Colonic mucosa (tissue), 4 donors: ENCODE data around the gene VRK1. TPM values are rescaled to one million over a fixed set of nuclear protein-coding genes. Genes with fewer than 3 reads are reported as not detected.

Experiments used
- DNase-seq: peaks from one replicate; pipeline ENCODE4 v3.0.0-alpha.2; 2020
- H3K27ac ChIP-seq: fragments of 200-600 bp; one replicate; pipeline ENCODE4 v1.8.0; 2021
- H3K27me3 ChIP-seq: fragments of 200-600 bp; one replicate; pipeline ENCODE4 v1.8.0; 2021
- H3K36me3 ChIP-seq: fragments of 200-600 bp; one replicate; pipeline ENCODE4 v1.8.0; 2021
- H3K4me1 ChIP-seq: fragments of 200-600 bp; one replicate; pipeline ENCODE4 v1.8.0; 2021; ENCODE audit warnings: mild to moderate bottlenecking
- H3K4me3 ChIP-seq: fragments of 200-600 bp; one replicate; pipeline ENCODE4 v1.8.0; 2021
- H3K9ac ChIP-seq, 2 donors: one replicate each; pipeline ENCODE4 v1.7.0; 2013; ENCODE audit warnings: control low read depth in 2 of 2, low read depth in 2 of 2, low read length in 2 of 2
- H3K9me3 ChIP-seq: fragments of 200-600 bp; one replicate; pipeline ENCODE4 v1.8.0; 2021
- intact Hi-C: fragments of 100-400 bp; cut with DNase I; formaldehyde crosslinking; loops from one replicate; pipeline ENCODE4 v1.14.1; 2022
- total RNA-seq, 2 donors: library from RNA; stranded (reverse); fragmentation: NEBNext Ultra II Directional in 1 of 2; extraction: Animal tissue kit (Norgen Biotek cat#: 25700) in 1 of 2; gene quantifications; one replicate each; pipeline ENCODE4 v1.2.1, GENCODE V29; 2021
- TF ChIP-seq, protein P1 (sequence below): fragments of 200-600 bp; IDR thresholded peaks from one replicate; pipeline ENCODE4 v1.8.0; 2022; ENCODE audit warnings: antibody characterized with exemption, mild to moderate bottlenecking
- donor health status: healthy.
- donor health status: DM: no; HTN: no; CAD: no.
- donor health status: DM: no; HTN: no; CAD: no.

Gene VRK1
- total RNA-seq, 2 donors from 2014 or later = 13.0 to 35.9 TPM

DNA sequence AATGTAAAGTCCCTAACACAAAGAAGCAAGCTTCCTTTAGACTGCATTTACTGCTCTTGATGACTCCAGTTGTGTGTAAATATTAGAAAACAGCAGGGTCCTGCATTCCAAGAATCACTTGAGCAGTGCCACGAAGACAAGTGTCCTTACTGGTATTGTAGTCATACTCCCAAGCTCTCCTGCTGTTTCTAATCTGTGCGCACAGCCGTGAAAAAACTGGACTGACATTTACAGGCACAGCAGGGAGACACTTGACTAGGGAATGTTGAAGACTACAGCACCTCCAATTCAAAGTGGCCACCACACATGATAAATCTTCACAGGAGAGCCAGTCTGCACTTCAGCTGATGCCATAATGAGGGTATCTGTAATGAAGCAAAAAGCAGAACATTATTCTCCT lies 91.4 kb downstream of the VRK1 start:
- H3K27ac ChIP-seq = no peak overlapping the region
- TF ChIP-seq, protein P1, sequence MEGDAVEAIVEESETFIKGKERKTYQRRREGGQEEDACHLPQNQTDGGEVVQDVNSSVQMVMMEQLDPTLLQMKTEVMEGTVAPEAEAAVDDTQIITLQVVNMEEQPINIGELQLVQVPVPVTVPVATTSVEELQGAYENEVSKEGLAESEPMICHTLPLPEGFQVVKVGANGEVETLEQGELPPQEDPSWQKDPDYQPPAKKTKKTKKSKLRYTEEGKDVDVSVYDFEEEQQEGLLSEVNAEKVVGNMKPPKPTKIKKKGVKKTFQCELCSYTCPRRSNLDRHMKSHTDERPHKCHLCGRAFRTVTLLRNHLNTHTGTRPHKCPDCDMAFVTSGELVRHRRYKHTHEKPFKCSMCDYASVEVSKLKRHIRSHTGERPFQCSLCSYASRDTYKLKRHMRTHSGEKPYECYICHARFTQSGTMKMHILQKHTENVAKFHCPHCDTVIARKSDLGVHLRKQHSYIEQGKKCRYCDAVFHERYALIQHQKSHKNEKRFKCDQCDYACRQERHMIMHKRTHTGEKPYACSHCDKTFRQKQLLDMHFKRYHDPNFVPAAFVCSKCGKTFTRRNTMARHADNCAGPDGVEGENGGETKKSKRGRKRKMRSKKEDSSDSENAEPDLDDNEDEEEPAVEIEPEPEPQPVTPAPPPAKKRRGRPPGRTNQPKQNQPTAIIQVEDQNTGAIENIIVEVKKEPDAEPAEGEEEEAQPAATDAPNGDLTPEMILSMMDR = no peak
- no peaks in the 10 kb centered on the region for H3K4me1 ChIP-seq
- no peaks in the 10 kb centered on the region for H3K9me3 ChIP-seq
- H3K27me3 ChIP-seq = no peaks in the 10 kb centered on the region
- intact Hi-C loops = no loop called here
- H3K9ac ChIP-seq = no peak overlapping the region
- no peak for DNase-seq
- H3K36me3 ChIP-seq = no peaks in the 10 kb centered on the region
- H3K4me3 ChIP-seq = no peak overlapping the region

DNA sequence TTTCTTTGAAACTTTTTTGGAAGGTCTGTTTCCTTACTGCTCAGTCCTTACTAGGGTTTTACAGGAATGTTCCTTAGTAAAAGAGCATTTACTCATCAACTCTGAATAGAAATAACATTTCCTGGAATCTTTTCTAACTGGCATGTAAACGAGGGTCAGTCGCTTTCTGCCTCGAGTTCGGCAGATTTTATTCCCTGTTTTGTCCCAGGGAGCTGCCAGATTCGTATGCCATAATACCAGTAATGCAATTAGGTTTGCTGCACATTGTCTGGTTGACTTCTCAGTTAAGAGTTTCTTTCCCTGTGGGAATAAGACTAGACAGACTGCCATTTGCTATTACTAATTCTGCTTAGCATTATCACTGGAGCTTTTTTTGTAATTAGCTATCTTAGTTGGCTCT lies 91.9 kb downstream of the VRK1 start:
- Histone ChIP-seq H3K4me3 (no peak overlapping the region), H3K9me3 (no peaks in the 10 kb centered on the region), H3K27ac (no peak overlapping the region), H3K9ac (no peak overlapping the region), H3K4me1 (no peaks in the 10 kb centered on the region), H3K27me3 (no peaks in the 10 kb centered on the region), H3K36me3 (no peaks in the 10 kb centered on the region)
- TF ChIP-seq, protein P1 = no peak
- intact Hi-C loops = no loop called here
- no peak for DNase-seq

DNA sequence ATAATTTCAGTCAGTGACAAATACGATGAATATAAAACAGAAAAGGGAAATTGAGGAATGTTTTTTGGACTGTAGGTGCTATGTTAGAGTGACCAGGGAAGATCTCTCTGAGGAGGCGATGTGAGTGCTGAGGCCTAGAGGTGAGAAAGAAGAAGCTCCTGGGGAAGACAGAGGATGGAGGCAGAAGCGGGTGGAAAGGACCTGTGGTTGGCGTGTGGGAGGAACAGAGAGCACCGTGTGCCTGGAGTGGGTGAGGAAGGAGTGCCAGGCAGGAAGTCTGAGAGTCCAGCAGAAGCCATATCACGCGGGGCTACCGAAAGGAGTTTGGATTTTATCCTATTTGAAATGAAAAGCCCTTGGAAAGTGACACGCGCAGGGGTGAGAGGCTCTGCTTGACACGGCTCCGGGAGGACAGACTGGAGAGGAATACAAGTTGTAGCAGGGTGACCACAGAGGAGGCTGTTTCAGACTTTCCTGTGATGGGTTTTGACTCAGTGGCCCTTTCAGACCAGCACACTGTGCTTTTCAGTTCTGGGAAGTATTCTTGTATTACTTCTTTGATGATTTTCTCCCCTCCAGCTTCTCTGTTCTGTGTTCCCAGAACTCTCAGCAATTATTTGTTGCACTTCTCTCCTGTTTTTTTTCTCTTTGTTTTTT lies 96.9 kb downstream of the VRK1 start:
- TF ChIP-seq, protein P1 = no peak
- DNase-seq = no peak
- intact Hi-C loops = no loop called here

DNA sequence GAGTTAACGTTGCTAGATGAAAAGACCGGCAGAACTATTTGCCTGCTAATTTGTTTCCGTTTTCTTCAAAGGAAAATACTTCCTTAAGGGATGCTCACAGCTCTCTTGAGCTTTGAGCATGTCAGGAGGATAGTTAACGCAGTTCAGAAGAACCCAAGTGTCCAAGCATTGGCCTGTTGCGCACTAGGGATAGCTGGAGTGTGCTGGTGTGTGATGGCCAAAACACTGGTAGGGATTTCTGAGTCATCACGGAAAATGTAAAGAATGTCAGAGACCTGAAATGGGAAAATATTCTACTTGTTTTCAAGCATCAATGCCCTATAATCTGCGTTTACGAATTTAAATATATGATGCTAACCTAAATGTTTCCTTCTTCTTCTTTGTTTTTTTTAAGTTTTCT lies 97.8 kb downstream of the VRK1 start:
- Histone ChIP-seq H3K4me1 (no peaks in the 10 kb centered on the region), H3K27ac (no peak overlapping the region), H3K27me3 (no peaks in the 10 kb centered on the region), H3K4me3 (no peak overlapping the region), H3K9ac (no peak overlapping the region), H3K36me3 (no peaks in the 10 kb centered on the region), H3K9me3 (no peaks in the 10 kb centered on the region)
- TF ChIP-seq, protein P1 = no peak
- no peak for DNase-seq
- intact Hi-C loops = no loop called here

More for the DNA sequence above, 96.9 kb downstream of the VRK1 start:
- H3K4me1 ChIP-seq = no peaks in the 10 kb centered on the region
- no peak overlapping the region for H3K4me3 ChIP-seq
- H3K27ac ChIP-seq = no peak overlapping the region
- H3K9ac ChIP-seq = no peak overlapping the region
- no peaks in the 10 kb centered on the region for H3K9me3 ChIP-seq
- no peaks in the 10 kb centered on the region for H3K27me3 ChIP-seq
- H3K36me3 ChIP-seq = no peaks in the 10 kb centered on the region

DNA sequence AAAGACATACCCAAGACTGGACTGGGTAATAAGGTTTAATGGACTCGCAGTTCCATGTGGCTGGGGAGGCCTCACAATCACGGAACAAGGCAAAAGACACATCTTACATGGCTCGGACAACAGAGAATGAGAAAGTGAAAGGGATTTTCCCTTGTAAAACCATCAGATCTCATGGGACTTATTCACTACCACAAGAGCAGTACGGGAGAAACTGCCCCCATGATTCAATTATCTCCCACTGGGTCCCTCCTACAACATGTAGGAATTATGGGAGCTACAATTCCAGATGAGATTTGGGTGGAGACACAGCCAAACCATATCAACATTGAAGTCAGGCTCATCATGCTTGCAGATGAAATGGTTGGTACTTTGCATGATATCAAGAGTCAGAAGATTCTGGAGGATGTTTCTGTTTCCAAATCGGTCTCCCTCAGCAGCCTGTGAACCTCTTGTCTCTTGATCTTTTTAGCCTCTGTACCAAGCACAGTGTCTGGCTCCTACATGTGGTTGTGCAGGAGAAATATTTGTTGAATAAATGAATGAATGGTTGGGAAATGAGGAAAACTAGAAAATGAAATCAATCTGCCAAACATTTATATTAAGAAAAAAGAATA lies 98.6 kb downstream of the VRK1 start:
- intact Hi-C loops = no loop called here
- Histone ChIP-seq H3K27me3 (no peaks in the 10 kb centered on the region), H3K9me3 (no peaks in the 10 kb centered on the region), H3K4me3 (no peak overlapping the region), H3K27ac (no peak overlapping the region), H3K9ac (no peak overlapping the region), H3K4me1 (no peaks in the 10 kb centered on the region), H3K36me3 (no peaks in the 10 kb centered on the region)
- no peak for DNase-seq
- TF ChIP-seq, protein P1 = no peak
